ENCODE results near the gene GTF2E1.

The GTF2E1 gene

GRCh38 chr3:120797857-120798256 is 55.3 kb downstream of the GTF2E1 start:
- Histone ChIP-seq H3K4me1 (ENCODE audit: insufficient read depth, low read length) (peaks cover 30% of the 10 kb centered on the region), H3K36me3 (ENCODE audit: insufficient read depth, low read length) (no peaks in the 10 kb centered on the region), H3K9ac (ENCODE audit: low read depth, low read length) (no peak overlapping the region), H3K9me3 (ENCODE audit: control insufficient read depth, insufficient read depth, low read length) (no peaks in the 10 kb centered on the region; the same call in 1 of the 2 replicates)

GRCh38 chr3:120798346-120798745 is 55.8 kb downstream of the GTF2E1 start:
- H3K36me3 ChIP-seq (ENCODE audit: insufficient read depth, low read length), result no peaks in the 10 kb centered on the region
- H3K9ac ChIP-seq (ENCODE audit: low read depth, low read length), result no peak overlapping the region
- H3K4me1 ChIP-seq (ENCODE audit: insufficient read depth, low read length), result peaks cover 25% of the 10 kb centered on the region
- H3K9me3 ChIP-seq (ENCODE audit: control insufficient read depth, insufficient read depth, low read length), result no peaks in the 10 kb centered on the region

GRCh38 chr3:120800625-120801024 is 58.1 kb downstream of the GTF2E1 start:
- H3K36me3 ChIP-seq (ENCODE audit: insufficient read depth, low read length), result no peaks in the 10 kb centered on the region
- peaks cover 19% of the 10 kb centered on the region for H3K4me1 ChIP-seq (ENCODE audit: insufficient read depth, low read length)
- H3K9ac ChIP-seq (ENCODE audit: low read depth, low read length), result no peak overlapping the region
- H3K9me3 ChIP-seq (ENCODE audit: control insufficient read depth, insufficient read depth, low read length), result no peaks in the 10 kb centered on the region

- Histone ChIP-seq H3K36me3 (ENCODE audit: insufficient read depth, low read length) (no peaks in the 10 kb centered on the region), H3K9me3 (ENCODE audit: control insufficient read depth, insufficient read depth, low read length) (no peaks in the 10 kb centered on the region), H3K4me1 (ENCODE audit: insufficient read depth, low read length) (peaks cover 19% of the 10 kb centered on the region), H3K9ac (ENCODE audit: low read depth, low read length) (no peak overlapping the region)
Observed at GRCh38 chr3:120801484-120801883, 58.9 kb downstream of the GTF2E1 start.

GRCh38 chr3:120802916-120803315 is 60.4 kb downstream of the GTF2E1 start:
- no peak overlapping the region for H3K9ac ChIP-seq (ENCODE audit: low read depth, low read length)
- no peaks in the 10 kb centered on the region for H3K36me3 ChIP-seq (ENCODE audit: insufficient read depth, low read length)
- H3K4me1 ChIP-seq (ENCODE audit: insufficient read depth, low read length), result peaks cover 6% of the 10 kb centered on the region

GRCh38 chr3:120816728-120817127 is 74.2 kb downstream of the GTF2E1 start:
- no peak overlapping the region for H3K9ac ChIP-seq (ENCODE audit: low read depth, low read length)
- H3K4me1 ChIP-seq (ENCODE audit: insufficient read depth, low read length), result no peaks in the 10 kb centered on the region
- H3K9me3 ChIP-seq (ENCODE audit: control insufficient read depth, insufficient read depth, low read length), result no peaks in the 10 kb centered on the region
- H3K36me3 ChIP-seq (ENCODE audit: insufficient read depth, low read length), result no peaks in the 10 kb centered on the region

More at GRCh38 chr3:120802916-120803315, 60.4 kb downstream of the GTF2E1 start:
- no peaks in the 10 kb centered on the region for H3K9me3 ChIP-seq (ENCODE audit: control insufficient read depth, insufficient read depth, low read length)

- H3K9ac ChIP-seq (ENCODE audit: low read depth, low read length), result no peak overlapping the region
- H3K9me3 ChIP-seq (ENCODE audit: control insufficient read depth, insufficient read depth, low read length), result no peaks in the 10 kb centered on the region
- H3K4me1 ChIP-seq (ENCODE audit: insufficient read depth, low read length), result peaks cover 4% of the 10 kb centered on the region; the same call in 1 of the 2 replicates
- H3K36me3 ChIP-seq (ENCODE audit: insufficient read depth, low read length), result no peaks in the 10 kb centered on the region
Observed at GRCh38 chr3:120820748-120821147, 78.2 kb downstream of the GTF2E1 start.

GRCh38 chr3:120821426-120821825 is 78.9 kb downstream of the GTF2E1 start:
- Histone ChIP-seq H3K9ac (ENCODE audit: low read depth, low read length) (no peak overlapping the region), H3K36me3 (ENCODE audit: insufficient read depth, low read length) (no peaks in the 10 kb centered on the region), H3K4me1 (ENCODE audit: insufficient read depth, low read length) (peaks cover 4% of the 10 kb centered on the region; the same call in 1 of the 2 replicates), H3K9me3 (ENCODE audit: control insufficient read depth, insufficient read depth, low read length) (no peaks in the 10 kb centered on the region)

- H3K4me1 ChIP-seq (ENCODE audit: insufficient read depth, low read length), result peaks cover 4% of the 10 kb centered on the region; the same call in 1 of the 2 replicates
- no peak overlapping the region for H3K9ac ChIP-seq (ENCODE audit: low read depth, low read length)
- no peaks in the 10 kb centered on the region for H3K36me3 ChIP-seq (ENCODE audit: insufficient read depth, low read length)
- no peaks in the 10 kb centered on the region for H3K9me3 ChIP-seq (ENCODE audit: control insufficient read depth, insufficient read depth, low read length)
Observed at GRCh38 chr3:120823156-120823555, 80.6 kb downstream of the GTF2E1 start.

GRCh38 chr3:120824613-120825012 is 82.1 kb downstream of the GTF2E1 start:
- peaks cover 4% of the 10 kb centered on the region; the same call in 1 of the 2 replicates for H3K4me1 ChIP-seq (ENCODE audit: insufficient read depth, low read length)
- no peaks in the 10 kb centered on the region for H3K36me3 ChIP-seq (ENCODE audit: insufficient read depth, low read length)
- H3K9ac ChIP-seq (ENCODE audit: low read depth, low read length), result no peak overlapping the region
- no peaks in the 10 kb centered on the region for H3K9me3 ChIP-seq (ENCODE audit: control insufficient read depth, insufficient read depth, low read length)

- Histone ChIP-seq H3K4me1 (ENCODE audit: insufficient read depth, low read length) (peaks cover 10% of the 10 kb centered on the region; the same call in 1 of the 2 replicates), H3K9me3 (ENCODE audit: control insufficient read depth, insufficient read depth, low read length) (no peaks in the 10 kb centered on the region), H3K9ac (ENCODE audit: low read depth, low read length) (no peak overlapping the region), H3K36me3 (ENCODE audit: insufficient read depth, low read length) (no peaks in the 10 kb centered on the region)
Observed at GRCh38 chr3:120828796-120829195, 86.3 kb downstream of the GTF2E1 start.

GRCh38 chr3:120831066-120831465 is 88.5 kb downstream of the GTF2E1 start:
- Histone ChIP-seq H3K36me3 (ENCODE audit: insufficient read depth, low read length) (no peaks in the 10 kb centered on the region), H3K9ac (ENCODE audit: low read depth, low read length) (no peak overlapping the region)

More at GRCh38 chr3:120831066-120831465, 88.5 kb downstream of the GTF2E1 start:
- Histone ChIP-seq H3K9me3 (ENCODE audit: control insufficient read depth, insufficient read depth, low read length) (no peaks in the 10 kb centered on the region), H3K4me1 (ENCODE audit: insufficient read depth, low read length) (peaks cover 6% of the 10 kb centered on the region; the same call in 1 of the 2 replicates)

Data from ES-I3 (cell line).